A549 (cell line): ENCODE measurements around the gene MED12L. TPM values are rescaled to one million over a fixed set of nuclear protein-coding genes. Genes with fewer than 3 reads are reported as not detected.

Source experiments
- ATAC-seq, 2 experiments: fragments of 200-7000 bp in 1 of 2; fragments of >200 bp in 1 of 2; cut with Nextera tagmentation in 1 of 2; cut with Tn5 transposase in 1 of 2; 3 replicates each; pipeline versions ENCODE4 v1.8.0 to v1.9.1; 2018 to 2020; ENCODE audit warnings: mild to moderate bottlenecking in 1 of 2, moderate library complexity in 1 of 2
- CTCF ChIA-PET: fragments of 300-600 bp; sonication (Branson Sonifier 250); formaldehyde crosslinking; extraction: SDS; loops from one replicate; lab custom pipeline; 2021; ENCODE audit warnings: antibody characterized with exemption, inconsistent platforms; lab: Yijun Ruan, JAX
- POLR2A ChIA-PET: fragments of 350-600 bp; formaldehyde crosslinking; extraction: SDS; loops from one replicate; lab custom pipeline; 2021; ENCODE audit warnings: antibody characterized with exemption, inconsistent platforms; lab: Yijun Ruan, JAX
- DNase-seq, 2 experiments: peaks; one replicate each; pipeline versions ENCODE4 v3.0.0 to v3.0.0-alpha.2; 2011 to 2016; ENCODE audit warnings: low read depth in 1 of 2, low spot score in 1 of 2
- FAIRE-seq: peaks from 2 replicates; lab custom pipeline; 2011; peaks lifted over from hg19 to GRCh38; lab: Jason Lieb, UNC
- H3K27ac ChIP-seq, 2 experiments: fragments of >200 bp; sonication (Bioruptor Twin); formaldehyde crosslinking; 3 replicates each; pipeline ENCODE4 v1.5.1; 2016 to 2017
- H3K4me1 ChIP-seq: fragments of >200 bp; sonication (Bioruptor Twin); formaldehyde crosslinking; 3 replicates; pipeline ENCODE4 v1.6.1; 2016
- H3K4me2 ChIP-seq: fragments of >200 bp; sonication (Bioruptor Twin); formaldehyde crosslinking; 3 replicates; pipeline ENCODE4 v1.6.1; 2016
- H3K4me3 ChIP-seq: fragments of >200 bp; sonication (Bioruptor Twin); formaldehyde crosslinking; 3 replicates; pipeline ENCODE4 v1.5.1; 2016
- H3K9me3 ChIP-seq: fragments of >200 bp; sonication (Bioruptor Twin); formaldehyde crosslinking; 3 replicates; pipeline ENCODE4 v1.6.1; 2016
- BHLHE40 ChIP-seq: IDR thresholded peaks from 2 replicates; pipeline ENCODE4 v1.6.1; 2012; ENCODE audit warnings: low read depth, low read length, inconsistent platforms
- EHF ChIP-seq: fragments of 250-450 bp; sonication (Bioruptor Pico); IDR thresholded peaks from 2 replicates; pipeline ENCODE4 v1.5.0; 2020; ENCODE audit warnings: mild to moderate bottlenecking
- FOSL2 ChIP-seq, 2 experiments: fragments of 450-650 bp in 1 of 2; fragments of >200 bp in 1 of 2; sonication (Bioruptor Twin) in 1 of 2; formaldehyde crosslinking; IDR thresholded peaks; 2 replicates each; pipeline versions ENCODE4 v1.5.0 to v1.6.1; 2016 to 2020; ENCODE audit warnings: mild to moderate bottlenecking in 1 of 2, moderate library complexity in 1 of 2
- FOXS1 ChIP-seq: fragments of 250-450 bp; sonication (Bioruptor Pico); IDR thresholded peaks from 2 replicates; pipeline ENCODE4 v1.5.0; 2020; ENCODE audit warnings: mild to moderate bottlenecking, moderate library complexity
- HEYL ChIP-seq: fragments of 250-450 bp; sonication (Bioruptor Pico); IDR thresholded peaks from 2 replicates; pipeline ENCODE4 v1.8.0; 2021; ENCODE audit warnings: mild to moderate bottlenecking, moderate library complexity
- HOXB13 ChIP-seq: fragments of 250-450 bp; sonication (Bioruptor Pico); IDR thresholded peaks from 2 replicates; pipeline ENCODE4 v1.5.0; 2020; ENCODE audit warnings: low read depth, mild to moderate bottlenecking, moderate library complexity
- HOXB5 ChIP-seq: fragments of 250-450 bp; sonication (Bioruptor Pico); IDR thresholded peaks from 2 replicates; pipeline ENCODE4 v1.5.0; 2020; ENCODE audit warnings: mild to moderate bottlenecking, moderate library complexity
- JUNB ChIP-seq: fragments of >200 bp; sonication (Bioruptor Twin); formaldehyde crosslinking; IDR thresholded peaks from 2 replicates; pipeline ENCODE4 v1.6.1; 2016
- KDM1A ChIP-seq: fragments of 200-600 bp; sonication (generic); IDR thresholded peaks from 2 replicates; pipeline ENCODE4 v1.6.1; 2016; ENCODE audit warnings: low read depth, mild to moderate bottlenecking
- MAFK ChIP-seq: fragments of 450-650 bp; IDR thresholded peaks from 2 replicates; pipeline ENCODE4 v1.6.1; 2014; ENCODE audit not compliant: partially characterized antibody
- POLR2AphosphoS2 ChIP-seq: conservative IDR thresholded peaks from 2 replicates; pipeline ENCODE4 v1.6.1; 2012; ENCODE audit warnings: low read length, improper control_type of control experiment, inconsistent platforms
- RFX5 ChIP-seq: fragments of 450-650 bp; IDR thresholded peaks from 2 replicates; pipeline ENCODE4 v1.7.1; 2014; ENCODE audit warnings: antibody characterized with exemption, mild to moderate bottlenecking, moderate library complexity
- SMC3 ChIP-seq: fragments of >200 bp; sonication (Bioruptor Twin); formaldehyde crosslinking; IDR thresholded peaks from 3 replicates; pipeline ENCODE4 v1.6.1; 2018; ENCODE audit warnings: inconsistent platforms
- TP53 ChIP-seq: fragments of 250-450 bp; sonication (Bioruptor Pico); IDR thresholded peaks from 2 replicates; pipeline ENCODE4 v1.5.0; 2021; ENCODE audit warnings: mild to moderate bottlenecking, moderate library complexity
- ZFP36 ChIP-seq: fragments of 450-650 bp; IDR thresholded peaks from 2 replicates; pipeline ENCODE4 v1.6.1; 2014; ENCODE audit warnings: borderline replicate concordance; ENCODE audit not compliant: partially characterized antibody
- ZNF302 ChIP-seq: fragments of 250-450 bp; sonication (Bioruptor Pico); IDR thresholded peaks from 2 replicates; pipeline ENCODE4 v1.9.0; 2021; ENCODE audit warnings: inconsistent platforms, mild to moderate bottlenecking, moderate library complexity
- WGBS: methylation state at CpG from one replicate; pipeline ENCODE4 v1.1.6; 2017; ENCODE audit errors: missing lambda C conversion rate; 5-methylcytosine and 5-hydroxymethylcytosine counted together
- polyA plus RNA-seq, 4 experiments: library from polyadenylated mRNA; depleted of rRNA in 3 of 4; stranded (reverse); fragments of >200 nt; fragmentation: RNase III in 1 of 4; extraction: RNeasy Plus Mini Kit Qiagen cat#74134 plus additional on column Dnase treatment in 1 of 4; gene quantifications; 2 replicates in 3 of 4; 3 replicates in 1 of 4; pipeline ENCODE4 v1.2.3, GENCODE V29; 2011 to 2017
- TF ChIP-seq, protein P1 (sequence below): fragments of 150-350 bp; IDR thresholded peaks from 2 replicates; pipeline ENCODE4 v1.6.1; 2014; ENCODE audit warnings: low read depth, mild to moderate bottlenecking, low read length
- TF ChIP-seq, protein P2 (sequence below): fragments of 450-650 bp; IDR thresholded peaks from 2 replicates; pipeline ENCODE4 v1.6.1; 2014; ENCODE audit warnings: antibody characterized with exemption
- TF ChIP-seq, protein P3 (sequence below): fragments of 200-600 bp; sonication (generic); IDR thresholded peaks from 2 replicates; pipeline ENCODE4 v1.6.1; 2016; ENCODE audit warnings: antibody characterized with exemption, mild to moderate bottlenecking, moderate library complexity

MED12L gene
- polyA plus RNA-seq, 2 of the 4 experiments (the other 2 are of a cell fraction), result 0.32 to 0.63 TPM

DNA sequence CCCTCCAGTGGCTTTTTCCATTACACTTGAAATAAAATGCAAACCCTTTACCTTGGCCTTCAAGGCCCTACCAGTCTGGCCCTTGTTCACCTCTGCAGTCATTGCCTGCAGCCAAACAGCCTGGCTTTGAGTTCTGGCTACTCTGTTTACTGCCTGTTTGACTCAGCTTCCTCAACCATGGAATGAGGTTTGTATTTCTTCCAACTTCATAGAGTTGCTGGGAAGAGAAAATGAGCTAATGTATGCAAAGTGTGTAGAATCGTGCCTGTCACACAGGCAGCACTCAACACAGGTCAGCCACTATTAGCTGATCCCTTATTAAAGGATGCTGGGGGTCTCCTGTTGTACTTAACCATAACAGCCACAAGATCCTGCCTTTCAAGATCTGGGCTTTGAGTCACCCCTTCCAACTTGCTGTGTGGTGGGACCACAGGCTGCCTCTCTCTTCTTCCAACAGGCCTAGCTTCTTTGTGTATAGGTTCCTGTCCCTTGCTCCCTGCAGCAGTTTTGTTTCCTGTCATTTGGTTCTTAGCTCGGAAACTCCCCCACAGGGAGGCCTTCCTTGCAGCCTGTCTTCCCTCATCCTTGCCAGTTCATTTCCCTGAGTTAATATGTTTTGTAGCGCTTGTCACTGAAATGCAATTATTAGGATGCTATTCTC lies 6.4 kb downstream of the MED12L start:
- Histone ChIP-seq H3K4me2 (no peak overlapping the region), H3K4me1 (no peaks in the 10 kb centered on the region), H3K4me3 (no peak overlapping the region), H3K27ac (no peak overlapping the region), H3K9me3 (no peaks in the 10 kb centered on the region)
- ATAC-seq (no peak), FAIRE-seq (no peak), DNase-seq (no peak)
- ChIA-PET POLR2A (no interaction called here), CTCF (interaction anchor here (0.8 to 2.0 kb wide), 4 partner anchors 10 to 370 kb away, joined by 3 to 6 read pairs (median 3); no protein-coding TSS in a partner anchor)
- 54% methylated on average over 3 of the region's 3 CpGs for WGBS
- TF ChIP-seq, protein P1, sequence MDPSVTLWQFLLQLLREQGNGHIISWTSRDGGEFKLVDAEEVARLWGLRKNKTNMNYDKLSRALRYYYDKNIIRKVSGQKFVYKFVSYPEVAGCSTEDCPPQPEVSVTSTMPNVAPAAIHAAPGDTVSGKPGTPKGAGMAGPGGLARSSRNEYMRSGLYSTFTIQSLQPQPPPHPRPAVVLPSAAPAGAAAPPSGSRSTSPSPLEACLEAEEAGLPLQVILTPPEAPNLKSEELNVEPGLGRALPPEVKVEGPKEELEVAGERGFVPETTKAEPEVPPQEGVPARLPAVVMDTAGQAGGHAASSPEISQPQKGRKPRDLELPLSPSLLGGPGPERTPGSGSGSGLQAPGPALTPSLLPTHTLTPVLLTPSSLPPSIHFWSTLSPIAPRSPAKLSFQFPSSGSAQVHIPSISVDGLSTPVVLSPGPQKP, result no peak
- TF ChIP-seq HEYL (CRISPR knock-in tag) (no peak), ZFP36 (no peak), BHLHE40 (no peak), FOXS1 (CRISPR knock-in tag) (no peak), FOSL2 (IDR thresholded peaks at IDR 0.05) (no peak), FOSL2 (CRISPR knock-in tag; IDR thresholded peaks at IDR 0.05) (no peak), SMC3 (no peak), EHF (no peak), JUNB (no peak), HOXB13 (CRISPR knock-in tag) (no peak), POLR2AphosphoS2 (no peak), ZNF302 (CRISPR knock-in tag) (no peak), KDM1A (no peak), RFX5 (no peak), HOXB5 (no peak)
- TF ChIP-seq, protein P2, sequence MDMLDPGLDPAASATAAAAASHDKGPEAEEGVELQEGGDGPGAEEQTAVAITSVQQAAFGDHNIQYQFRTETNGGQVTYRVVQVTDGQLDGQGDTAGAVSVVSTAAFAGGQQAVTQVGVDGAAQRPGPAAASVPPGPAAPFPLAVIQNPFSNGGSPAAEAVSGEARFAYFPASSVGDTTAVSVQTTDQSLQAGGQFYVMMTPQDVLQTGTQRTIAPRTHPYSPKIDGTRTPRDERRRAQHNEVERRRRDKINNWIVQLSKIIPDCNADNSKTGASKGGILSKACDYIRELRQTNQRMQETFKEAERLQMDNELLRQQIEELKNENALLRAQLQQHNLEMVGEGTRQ, result no peak
- TF ChIP-seq, protein P3, sequence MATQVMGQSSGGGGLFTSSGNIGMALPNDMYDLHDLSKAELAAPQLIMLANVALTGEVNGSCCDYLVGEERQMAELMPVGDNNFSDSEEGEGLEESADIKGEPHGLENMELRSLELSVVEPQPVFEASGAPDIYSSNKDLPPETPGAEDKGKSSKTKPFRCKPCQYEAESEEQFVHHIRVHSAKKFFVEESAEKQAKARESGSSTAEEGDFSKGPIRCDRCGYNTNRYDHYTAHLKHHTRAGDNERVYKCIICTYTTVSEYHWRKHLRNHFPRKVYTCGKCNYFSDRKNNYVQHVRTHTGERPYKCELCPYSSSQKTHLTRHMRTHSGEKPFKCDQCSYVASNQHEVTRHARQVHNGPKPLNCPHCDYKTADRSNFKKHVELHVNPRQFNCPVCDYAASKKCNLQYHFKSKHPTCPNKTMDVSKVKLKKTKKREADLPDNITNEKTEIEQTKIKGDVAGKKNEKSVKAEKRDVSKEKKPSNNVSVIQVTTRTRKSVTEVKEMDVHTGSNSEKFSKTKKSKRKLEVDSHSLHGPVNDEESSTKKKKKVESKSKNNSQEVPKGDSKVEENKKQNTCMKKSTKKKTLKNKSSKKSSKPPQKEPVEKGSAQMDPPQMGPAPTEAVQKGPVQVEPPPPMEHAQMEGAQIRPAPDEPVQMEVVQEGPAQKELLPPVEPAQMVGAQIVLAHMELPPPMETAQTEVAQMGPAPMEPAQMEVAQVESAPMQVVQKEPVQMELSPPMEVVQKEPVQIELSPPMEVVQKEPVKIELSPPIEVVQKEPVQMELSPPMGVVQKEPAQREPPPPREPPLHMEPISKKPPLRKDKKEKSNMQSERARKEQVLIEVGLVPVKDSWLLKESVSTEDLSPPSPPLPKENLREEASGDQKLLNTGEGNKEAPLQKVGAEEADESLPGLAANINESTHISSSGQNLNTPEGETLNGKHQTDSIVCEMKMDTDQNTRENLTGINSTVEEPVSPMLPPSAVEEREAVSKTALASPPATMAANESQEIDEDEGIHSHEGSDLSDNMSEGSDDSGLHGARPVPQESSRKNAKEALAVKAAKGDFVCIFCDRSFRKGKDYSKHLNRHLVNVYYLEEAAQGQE, result no peak

GRCh38 chr3:151093148-151093547 lies 7.7 kb downstream of the MED12L start:
- POLR2A ChIA-PET, result no interaction called here
- no peak overlapping the region for H3K4me3 ChIP-seq
- CTCF ChIA-PET, result interaction anchor here (0.8 to 2.0 kb wide), 2 partner anchors 23 to 372 kb away, joined by 3 to 6 read pairs; no protein-coding TSS in a partner anchor
- WGBS, result 61% methylated on average over 2 of the region's 2 CpGs
- no peak overlapping the region for H3K27ac ChIP-seq
- ATAC-seq (no peak), DNase-seq (no peak), FAIRE-seq (no peak)
- no peaks in the 10 kb centered on the region for H3K4me1 ChIP-seq
- no peaks in the 10 kb centered on the region for H3K9me3 ChIP-seq
- H3K4me2 ChIP-seq, result no peak overlapping the region
- TF ChIP-seq TP53 (CRISPR knock-in tag) (no peak), MAFK (peak; percentile 78)
